HG03097 (cell line): ENCODE data around the gene PARP12.

Source experiments
- ATAC-seq: cut with Tn5 transposase; IDR thresholded peaks from one replicate; pipeline ENCODE4 v1.9.1; 2021; ENCODE audit not compliant: unreplicated experiment, low FRiP score

The PARP12 gene

GRCh38 chr7:140059273-140060242, 3.2 kb downstream of the PARP12 start:
- no peak for ATAC-seq

GRCh38 chr7:140058517-140058916, 4.2 kb downstream of the PARP12 start:
- ATAC-seq = no peak

GRCh38 chr7:140057143-140057535, 5.6 kb downstream of the PARP12 start:
- no peak for ATAC-seq

GRCh38 chr7:140056431-140057142, 6.2 kb downstream of the PARP12 start:
- ATAC-seq = no peak

GRCh38 chr7:140055833-140056232, 6.9 kb downstream of the PARP12 start:
- ATAC-seq = no peak

GRCh38 chr7:140054751-140055150, 8.0 kb downstream of the PARP12 start:
- ATAC-seq = no peak

- ATAC-seq = peak; percentile 78
Measured at GRCh38 chr7:140053812-140054539, 8.8 kb downstream of the PARP12 start.

GRCh38 chr7:140051820-140052219, 10.9 kb downstream of the PARP12 start:
- no peak for ATAC-seq

GRCh38 chr7:140050100-140050499, 12.7 kb downstream of the PARP12 start:
- no peak for ATAC-seq

- no peak for ATAC-seq
Measured at GRCh38 chr7:140049339-140050024, 13.3 kb downstream of the PARP12 start.

GRCh38 chr7:140048989-140049338, 13.8 kb downstream of the PARP12 start:
- ATAC-seq = no peak

GRCh38 chr7:140048138-140048537, 14.6 kb downstream of the PARP12 start:
- no peak for ATAC-seq

GRCh38 chr7:140047197-140047596, 15.6 kb downstream of the PARP12 start:
- ATAC-seq = no peak

GRCh38 chr7:140045697-140046096, 17.1 kb downstream of the PARP12 start:
- no peak for ATAC-seq

- no peak for ATAC-seq
Measured at GRCh38 chr7:140044251-140044650, 18.5 kb downstream of the PARP12 start.

- no peak for ATAC-seq
Measured at GRCh38 chr7:140042386-140042670, 20.4 kb downstream of the PARP12 start.

- ATAC-seq = no peak
Measured at GRCh38 chr7:140041659-140042385, 20.9 kb downstream of the PARP12 start.

- no peak for ATAC-seq
Measured at GRCh38 chr7:140039896-140040295, 22.9 kb downstream of the PARP12 start.

- ATAC-seq = no peak
Measured at GRCh38 chr7:140039066-140039465, 23.7 kb downstream of the PARP12 start.
